NCI-H1436 (cell line): Measurements from ENCODE around the gene ATXN1.
"Not testable (repeated sequence)": the region's sequence is repeated elsewhere in the genome, so short reads cannot be mapped to it uniquely, and the experiment has no call there.

Source experiments
- DNase-seq: peaks from one replicate; lab custom pipeline; 2025; lab: John Stamatoyannopoulos, UW

The ATXN1 gene

GRCh38 chr6:16570946-16571345 is 190.3 kb downstream of the ATXN1 start:
- DNase-seq: no peak

GRCh38 chr6:16570221-16570553 is 191.1 kb downstream of the ATXN1 start:
- no peak for DNase-seq

DNA sequence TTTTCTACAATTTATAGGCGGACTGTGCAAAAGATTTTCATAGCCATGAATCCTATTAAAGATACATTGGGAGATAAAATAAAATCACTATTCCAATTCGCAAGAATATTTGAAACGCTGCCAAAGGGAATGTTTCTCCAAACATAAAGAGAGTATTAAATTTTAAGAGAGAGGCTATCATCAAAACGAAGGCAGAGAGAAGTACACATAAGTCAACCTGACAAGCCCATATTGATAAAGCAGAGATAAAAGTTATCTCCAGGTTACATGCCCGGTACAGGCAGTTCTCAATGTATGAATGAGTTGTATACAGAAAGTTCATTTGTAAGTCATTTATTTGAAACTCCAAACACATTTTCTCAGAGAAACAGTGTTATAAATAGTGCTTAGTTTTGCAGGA is 193.1 kb downstream of the ATXN1 start:
- DNase-seq: no peak

DNA sequence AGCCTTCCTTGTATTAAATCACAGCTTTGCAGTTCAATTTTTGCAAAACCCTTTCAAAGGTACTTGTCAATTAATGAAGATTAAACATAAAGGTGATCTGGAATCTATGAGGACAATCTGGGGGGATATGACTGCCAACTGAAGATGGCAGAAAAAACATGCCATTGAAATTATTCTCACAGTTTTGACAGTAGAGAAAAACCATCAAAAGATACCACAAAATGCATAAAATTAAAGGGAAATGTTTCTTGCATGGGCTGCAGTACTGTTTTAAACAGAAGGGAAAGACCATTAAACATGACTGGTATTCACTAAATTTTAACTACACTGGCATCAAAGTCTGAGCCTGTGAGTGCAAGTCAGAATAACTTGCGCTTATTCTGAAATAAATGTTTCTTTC is 194.2 kb downstream of the ATXN1 start:
- DNase-seq: no peak

DNA sequence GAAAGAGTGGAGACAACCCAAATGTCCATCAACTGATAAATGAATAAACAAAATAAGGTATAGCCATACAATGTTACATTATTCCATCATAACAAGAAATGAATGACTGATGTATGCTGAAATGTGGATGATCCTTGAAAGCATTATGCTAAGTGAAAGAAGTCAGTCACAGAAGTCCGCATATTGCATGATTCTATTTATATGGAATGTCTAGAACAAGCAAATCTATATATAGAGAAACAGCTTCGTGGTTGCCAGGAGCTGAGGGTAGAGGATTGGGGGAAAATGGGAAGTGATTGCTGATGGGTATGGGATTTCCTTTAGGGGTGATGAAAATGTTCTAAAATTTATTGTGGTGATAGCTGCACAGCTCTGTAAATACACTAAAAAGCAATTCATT is 196.8 kb downstream of the ATXN1 start:
- no peak for DNase-seq

- DNase-seq: no peak
Measured at GRCh38 chr6:16563628-16564240, 197.5 kb downstream of the ATXN1 start.

- no peak for DNase-seq
Measured at GRCh38 chr6:16562498-16562897, 198.8 kb downstream of the ATXN1 start.

- DNase-seq: no peak
Measured at GRCh38 chr6:16559071-16559470, 202.2 kb downstream of the ATXN1 start.

DNA sequence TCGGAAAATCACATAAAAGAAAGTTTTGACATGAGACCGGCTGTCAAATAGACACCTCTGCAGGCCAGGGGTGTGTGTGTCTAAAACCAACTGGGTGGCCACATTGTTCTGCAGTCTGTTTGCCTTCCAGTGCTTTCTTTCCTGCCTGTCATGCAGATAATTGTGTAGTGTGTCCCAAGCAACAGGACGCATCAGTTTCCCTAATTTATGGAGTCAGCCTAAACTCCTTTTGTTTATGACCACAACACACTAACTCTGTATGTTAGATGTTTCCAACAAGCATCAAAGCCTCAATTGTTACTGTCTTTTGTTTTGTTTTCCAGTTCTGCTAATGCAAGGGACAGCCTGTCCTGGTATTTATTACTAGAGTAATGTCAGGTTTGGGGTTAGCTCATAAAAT is 205.7 kb downstream of the ATXN1 start:
- DNase-seq: no peak

GRCh38 chr6:16553531-16553930 is 207.7 kb downstream of the ATXN1 start:
- no peak for DNase-seq

- no peak for DNase-seq
Measured at GRCh38 chr6:16551466-16551865, 209.8 kb downstream of the ATXN1 start.

- DNase-seq: no peak
Measured at GRCh38 chr6:16548121-16548520, 213.1 kb downstream of the ATXN1 start.

DNA sequence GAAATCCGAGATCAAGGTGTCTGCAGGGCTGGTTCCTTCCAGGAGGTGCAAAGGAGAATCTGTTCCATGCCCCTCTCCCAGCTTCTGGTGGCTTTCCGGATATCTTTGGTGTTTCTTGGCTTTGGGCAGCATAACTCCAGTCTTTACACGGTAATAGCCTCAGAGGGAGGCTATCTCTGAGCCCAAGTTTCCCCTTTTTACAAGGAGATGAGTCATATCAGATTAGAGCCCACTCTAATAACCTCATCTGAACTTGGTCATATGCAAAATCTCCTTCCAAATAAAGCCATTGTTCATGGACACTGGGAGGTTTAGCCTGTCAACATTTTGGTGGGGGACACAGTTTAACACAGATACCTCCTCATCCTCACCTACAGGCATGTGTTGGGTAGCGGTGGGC is 213.7 kb downstream of the ATXN1 start:
- no peak for DNase-seq

DNA sequence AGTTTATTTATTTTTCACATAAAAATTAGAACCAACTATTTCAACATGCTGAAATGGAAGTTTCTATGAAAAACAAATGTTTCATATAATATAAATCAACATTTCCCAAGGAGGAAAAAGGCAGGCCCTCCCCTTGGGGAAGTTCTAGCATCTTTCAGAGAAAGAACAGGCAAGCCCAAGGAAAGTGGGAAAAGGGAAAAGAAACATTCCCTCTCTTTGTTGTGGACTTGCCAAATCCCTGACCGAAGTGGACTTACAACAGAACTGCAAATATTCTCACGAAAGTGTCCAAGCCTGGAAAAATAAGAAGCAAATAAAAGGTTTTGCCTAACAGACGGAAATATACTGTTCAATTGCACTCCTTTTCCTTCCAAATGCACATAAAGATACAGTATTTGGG is 214.4 kb downstream of the ATXN1 start:
- no peak for DNase-seq

GRCh38 chr6:16545382-16545781 is 215.9 kb downstream of the ATXN1 start:
- DNase-seq: no peak

DNA sequence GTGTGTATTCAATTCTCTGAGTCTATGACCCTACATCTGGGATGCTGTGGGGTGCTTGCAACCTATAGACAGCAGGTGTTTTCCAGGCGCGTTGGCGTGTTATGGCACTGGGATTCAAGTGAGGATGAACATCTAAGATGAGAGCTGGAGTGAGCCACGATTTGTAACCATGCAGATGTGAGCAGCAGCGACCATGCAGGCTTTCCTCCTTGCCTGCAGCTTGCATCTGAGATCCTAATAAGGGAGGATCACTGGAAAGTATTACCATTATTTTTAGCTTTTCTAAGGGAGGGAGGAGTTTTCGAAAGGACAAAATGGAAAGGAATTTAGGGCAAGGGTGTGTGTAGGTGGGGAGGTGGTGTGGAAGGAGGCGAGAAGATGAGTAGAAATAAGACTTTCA is 216.7 kb downstream of the ATXN1 start:
- DNase-seq: no peak

- no peak for DNase-seq
Measured at GRCh38 chr6:16544006-16544405, 217.3 kb downstream of the ATXN1 start.

DNA sequence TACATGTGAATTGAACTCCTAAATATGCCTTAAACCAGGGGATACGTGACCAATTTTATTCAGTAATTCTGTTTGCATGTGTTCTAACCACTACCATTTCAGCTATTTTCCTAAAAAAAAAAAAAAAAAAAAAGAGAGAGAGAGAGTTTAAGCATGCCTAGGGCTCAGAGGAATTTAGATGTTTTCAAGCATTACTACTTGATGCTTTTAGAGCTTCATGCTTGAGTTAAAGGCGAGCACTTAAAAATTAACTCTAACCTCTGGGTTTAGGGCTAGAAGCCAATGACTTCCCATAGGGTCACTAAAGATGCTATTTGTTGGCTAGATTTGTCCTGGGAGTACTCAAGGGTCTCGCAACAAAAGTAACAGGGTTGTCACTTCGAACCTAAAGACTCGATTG is 217.7 kb downstream of the ATXN1 start:
- DNase-seq: no peak

DNA sequence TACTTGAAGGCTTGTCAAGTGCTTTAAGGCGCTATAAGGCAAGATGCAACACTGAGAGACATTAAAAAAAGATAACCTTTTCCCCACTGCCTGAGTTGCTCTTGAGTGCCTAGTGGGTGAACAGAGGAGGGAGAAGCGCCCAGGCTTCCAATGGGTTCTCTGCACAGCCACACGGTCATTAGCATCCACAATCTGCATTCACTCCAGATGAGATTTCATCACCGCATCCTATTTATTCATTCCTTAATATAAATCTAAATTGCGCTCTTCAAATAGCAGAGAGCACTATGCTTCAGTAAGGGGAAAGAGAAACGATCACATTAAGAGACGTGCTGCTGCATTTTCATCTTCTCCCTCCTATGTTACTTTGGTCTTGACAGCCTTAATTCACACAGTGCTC is 219.2 kb downstream of the ATXN1 start:
- no peak for DNase-seq

- DNase-seq: no peak
Measured at GRCh38 chr6:16540804-16541752, 220.2 kb downstream of the ATXN1 start.

GRCh38 chr6:16540383-16540782 is 220.9 kb downstream of the ATXN1 start:
- DNase-seq: not testable (repeated sequence)

GRCh38 chr6:16539086-16539931 is 222.0 kb downstream of the ATXN1 start:
- DNase-seq: no peak

DNA sequence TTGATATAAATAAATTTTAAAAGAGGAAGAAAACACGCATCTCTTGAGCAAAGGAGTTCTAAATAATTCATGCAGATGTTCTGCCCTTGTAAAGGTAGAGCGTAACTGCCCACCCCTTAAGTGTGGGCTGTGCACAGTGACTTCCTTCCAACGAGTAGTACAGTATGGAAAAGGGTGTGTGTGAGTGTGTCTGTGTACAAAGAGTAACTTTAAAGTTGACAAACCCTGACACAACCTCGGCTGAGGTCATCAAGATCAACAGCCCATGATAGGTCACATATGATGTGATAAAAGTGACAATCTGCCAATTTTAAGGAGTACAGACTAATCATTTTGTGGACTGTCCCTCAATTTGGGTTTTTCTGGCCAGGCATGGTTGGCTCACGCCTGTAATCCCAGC is 225.7 kb downstream of the ATXN1 start:
- no peak for DNase-seq
